KOPT-K1 (cell line): ENCODE results near the gene RAB15.

Experiments
- H3K27ac ChIP-seq: fragments of 200-600 bp; sonication (generic); 2 replicates; pipeline ENCODE4 v1.5.1; 2016; ENCODE audit warnings: antibody characterized with exemption, mild to moderate bottlenecking, low read depth, low read length; ENCODE audit not compliant: poor library complexity, severe bottlenecking
- H3K36me3 ChIP-seq: fragments of 200-600 bp; sonication (generic); 2 replicates; pipeline ENCODE4 v1.5.1; 2017; ENCODE audit warnings: antibody characterized with exemption, mild to moderate bottlenecking, low read length, moderate library complexity; ENCODE audit not compliant: insufficient read depth
- H3K9me3 ChIP-seq: fragments of 200-600 bp; sonication (generic); 2 replicates; pipeline ENCODE4 v1.5.1; 2017; ENCODE audit warnings: antibody characterized with exemption, low read length, mild to moderate bottlenecking; ENCODE audit not compliant: insufficient read depth, poor library complexity, severe bottlenecking

RAB15 gene

DNA sequence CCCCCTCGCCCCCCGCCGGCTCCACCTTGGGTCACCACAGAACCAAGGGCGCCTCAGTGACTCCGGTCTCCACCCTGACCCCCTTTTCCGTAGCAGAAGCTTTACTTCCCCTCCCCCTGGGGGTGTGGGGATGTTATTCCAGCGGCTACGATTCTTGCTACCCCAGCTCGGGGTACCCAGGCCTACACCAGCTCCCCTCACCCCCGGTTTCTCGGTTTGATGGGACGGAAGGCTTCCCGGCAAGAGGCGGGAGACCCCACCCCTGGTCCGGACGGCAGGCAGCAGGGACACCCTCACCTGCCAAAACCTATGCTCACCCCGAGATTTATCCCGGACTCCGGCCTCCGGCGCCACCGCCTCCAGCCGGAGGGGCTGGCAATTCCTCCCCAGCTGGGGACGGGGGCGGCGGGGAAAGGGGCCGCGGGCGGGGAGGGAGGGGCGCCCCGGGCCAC lies 619 bp downstream of the RAB15 start:
- H3K27ac ChIP-seq = peak overlapping the region; percentile 53

DNA sequence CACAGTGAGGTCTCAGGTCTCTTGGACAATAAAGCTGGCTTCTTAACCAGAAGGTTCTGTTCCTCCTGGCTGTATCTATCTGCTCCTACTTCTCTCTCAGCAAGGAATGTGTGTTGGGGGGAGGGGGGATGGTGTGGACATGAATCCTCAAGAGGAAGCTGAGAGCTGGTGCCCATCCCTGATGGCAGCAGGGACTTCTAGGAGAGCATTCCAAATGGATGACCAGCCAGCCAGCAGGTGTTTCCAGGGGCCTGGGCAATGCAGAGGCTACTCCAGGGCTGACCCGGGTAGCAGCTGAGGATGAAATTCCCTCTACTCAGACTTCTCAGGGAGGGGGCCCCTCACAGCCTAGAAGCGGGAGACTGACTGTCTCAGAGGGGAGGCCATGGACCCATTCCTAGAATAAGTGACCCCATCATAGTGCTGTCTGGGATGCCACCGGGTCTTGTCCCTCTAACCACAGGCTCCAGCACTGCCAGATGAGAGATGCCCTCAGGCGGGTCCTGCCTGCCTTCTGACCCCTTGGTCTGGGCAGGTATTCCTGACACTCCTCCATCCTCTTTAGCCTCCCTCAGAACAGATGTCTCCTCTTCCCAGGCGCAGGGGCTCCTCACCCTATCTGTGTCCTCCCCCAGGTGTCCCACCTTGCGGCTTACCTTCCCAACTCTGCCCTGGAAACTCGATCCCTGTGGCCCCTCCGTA lies 1.2 kb downstream of the RAB15 start:
- H3K9me3 ChIP-seq = no peaks in the 10 kb centered on the region
- no peak overlapping the region for H3K27ac ChIP-seq
- no peaks in the 10 kb centered on the region for H3K36me3 ChIP-seq

More for the DNA sequence above, 619 bp downstream of the RAB15 start:
- Histone ChIP-seq H3K9me3 (no peaks in the 10 kb centered on the region), H3K36me3 (no peaks in the 10 kb centered on the region)

DNA sequence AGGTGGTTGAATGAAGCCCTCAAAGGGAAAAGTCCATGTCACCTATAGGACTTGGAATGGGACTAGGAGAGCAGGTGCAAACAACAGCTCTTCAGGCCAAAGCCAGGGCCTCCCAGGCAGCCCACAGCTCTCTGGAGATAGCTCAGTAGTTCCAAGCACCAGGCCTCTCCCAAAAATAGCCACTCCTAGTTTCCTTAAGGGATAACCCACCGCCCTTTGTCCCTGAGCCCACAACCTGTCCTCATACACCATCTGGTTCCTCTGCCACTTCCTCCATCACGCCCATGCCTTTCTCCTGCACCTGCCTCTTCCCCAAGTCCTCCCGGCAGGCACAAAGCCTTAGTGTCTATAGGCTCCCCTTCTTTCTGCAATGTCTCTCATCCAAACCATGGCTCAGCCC lies 2.1 kb downstream of the RAB15 start:
- Histone ChIP-seq H3K36me3 (no peaks in the 10 kb centered on the region), H3K9me3 (no peaks in the 10 kb centered on the region), H3K27ac (no peak overlapping the region)

DNA sequence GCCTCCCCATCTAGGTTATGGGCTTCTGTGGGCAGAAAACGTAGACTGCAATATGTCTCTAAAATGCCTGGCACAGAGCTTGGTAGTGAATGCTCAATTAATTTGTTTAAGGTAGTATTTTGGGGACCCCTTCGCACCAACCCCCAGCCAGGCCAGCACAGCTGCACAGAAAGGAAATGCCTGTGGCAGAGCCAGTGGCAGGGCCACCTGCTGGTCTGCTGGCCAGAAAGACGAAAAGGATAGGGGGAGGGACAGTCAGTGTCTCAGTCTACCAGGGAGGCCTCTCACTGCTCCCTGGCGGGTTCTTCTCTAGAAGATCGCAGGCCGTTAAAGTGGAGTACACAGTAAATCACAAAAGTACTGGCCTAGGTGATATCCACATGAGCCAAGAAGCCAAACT lies 3.5 kb downstream of the RAB15 start:
- Histone ChIP-seq H3K9me3 (no peaks in the 10 kb centered on the region), H3K36me3 (no peaks in the 10 kb centered on the region), H3K27ac (no peak overlapping the region)

DNA sequence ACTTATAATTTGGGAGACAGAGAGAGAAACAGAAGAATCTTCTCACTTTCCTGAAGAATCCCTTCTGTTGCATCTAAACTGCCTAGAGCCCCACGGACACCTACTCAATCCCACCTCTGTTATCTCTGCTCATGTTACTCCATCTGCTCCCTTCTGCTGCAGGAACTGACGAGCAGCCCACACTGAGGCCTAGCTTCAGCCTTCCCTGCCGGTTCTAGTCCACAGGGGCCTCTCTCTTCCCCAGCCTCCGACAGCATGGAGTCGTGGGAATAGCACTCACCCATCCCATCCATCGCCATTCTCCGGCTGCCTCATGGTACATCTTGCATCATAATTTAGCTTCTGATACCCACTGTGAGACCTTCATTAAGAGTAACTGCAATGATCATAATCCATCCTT lies 4.0 kb downstream of the RAB15 start:
- Histone ChIP-seq H3K36me3 (no peaks in the 10 kb centered on the region), H3K9me3 (no peaks in the 10 kb centered on the region), H3K27ac (no peak overlapping the region)

DNA sequence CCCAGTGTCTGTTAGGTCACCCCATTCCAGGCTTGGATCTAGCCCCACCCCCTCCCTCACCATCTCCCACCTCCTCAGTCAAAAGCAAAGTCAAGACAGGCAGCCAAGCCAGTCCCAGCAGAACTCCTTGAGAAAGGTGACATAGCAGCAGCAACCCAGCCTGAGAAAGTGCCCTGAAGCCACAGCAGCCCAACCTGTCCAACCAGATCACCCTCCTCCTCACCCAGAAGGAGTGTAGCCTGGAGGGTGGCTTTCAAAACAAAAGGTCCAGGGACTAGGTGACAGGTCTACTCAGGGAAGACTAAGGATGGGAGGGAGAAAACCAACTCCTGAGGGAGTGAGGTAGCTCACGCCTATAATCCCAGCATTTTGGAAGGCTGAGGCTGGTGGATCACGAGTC lies 5.2 kb downstream of the RAB15 start:
- Histone ChIP-seq H3K36me3 (no peaks in the 10 kb centered on the region), H3K27ac (no peak overlapping the region), H3K9me3 (no peaks in the 10 kb centered on the region)

DNA sequence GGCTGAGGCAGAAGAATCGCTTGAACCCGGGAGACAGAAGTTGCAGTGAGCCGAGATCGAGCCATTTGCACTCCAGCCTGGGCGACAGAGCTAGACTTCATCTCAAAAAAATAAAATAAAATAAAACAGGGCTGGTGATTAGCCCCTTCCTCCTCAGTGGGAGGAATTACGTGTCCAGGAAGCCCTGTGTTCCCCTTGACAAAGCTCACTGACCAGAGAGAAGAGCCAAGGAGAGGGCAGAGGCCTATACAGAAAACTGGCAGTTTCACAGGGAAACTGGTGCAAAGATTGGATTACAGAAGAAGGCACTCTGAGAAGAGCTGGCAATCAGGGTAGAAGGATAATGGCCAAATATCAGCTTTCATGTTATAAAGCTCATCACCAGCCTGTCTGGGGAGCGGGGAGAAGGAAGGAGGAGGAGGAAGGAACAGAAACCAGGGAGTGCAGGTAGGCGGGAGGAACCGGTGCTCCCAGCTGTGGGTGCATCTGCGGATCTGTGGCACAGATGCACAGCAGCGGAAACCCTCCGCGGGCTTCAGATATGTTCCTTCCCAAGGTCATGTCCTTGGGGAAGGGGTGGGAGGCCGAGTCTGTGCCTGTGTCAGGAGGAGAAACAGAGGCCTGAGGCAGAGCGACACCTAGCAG lies 6.7 kb downstream of the RAB15 start:
- Histone ChIP-seq H3K27ac (no peak overlapping the region), H3K36me3 (no peaks in the 10 kb centered on the region), H3K9me3 (no peaks in the 10 kb centered on the region)

DNA sequence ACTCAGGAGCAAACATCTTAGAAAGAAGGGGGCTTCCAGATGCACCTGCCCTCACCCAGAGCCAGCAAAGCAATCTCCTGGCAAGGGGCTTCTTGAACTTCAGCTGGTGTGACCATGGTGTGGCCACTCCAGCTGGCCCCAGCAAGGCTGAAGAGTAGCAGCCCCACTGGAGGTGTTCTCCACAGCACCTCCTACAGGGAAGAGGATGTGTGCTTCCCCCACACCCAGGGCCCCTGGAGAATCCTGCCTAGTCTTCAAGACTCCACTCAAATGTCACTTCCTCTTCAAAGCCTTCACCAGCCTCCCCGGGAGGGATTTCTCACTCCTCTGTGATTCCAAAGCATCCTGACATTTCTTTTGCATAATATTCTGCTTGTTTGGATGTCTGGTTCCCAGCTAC lies 8.5 kb downstream of the RAB15 start:
- Histone ChIP-seq H3K27ac (no peak overlapping the region), H3K9me3 (no peaks in the 10 kb centered on the region), H3K36me3 (0 out of 2 replicates have a peak, but pooled peaks cover 6% of the 10 kb centered on the region)

DNA sequence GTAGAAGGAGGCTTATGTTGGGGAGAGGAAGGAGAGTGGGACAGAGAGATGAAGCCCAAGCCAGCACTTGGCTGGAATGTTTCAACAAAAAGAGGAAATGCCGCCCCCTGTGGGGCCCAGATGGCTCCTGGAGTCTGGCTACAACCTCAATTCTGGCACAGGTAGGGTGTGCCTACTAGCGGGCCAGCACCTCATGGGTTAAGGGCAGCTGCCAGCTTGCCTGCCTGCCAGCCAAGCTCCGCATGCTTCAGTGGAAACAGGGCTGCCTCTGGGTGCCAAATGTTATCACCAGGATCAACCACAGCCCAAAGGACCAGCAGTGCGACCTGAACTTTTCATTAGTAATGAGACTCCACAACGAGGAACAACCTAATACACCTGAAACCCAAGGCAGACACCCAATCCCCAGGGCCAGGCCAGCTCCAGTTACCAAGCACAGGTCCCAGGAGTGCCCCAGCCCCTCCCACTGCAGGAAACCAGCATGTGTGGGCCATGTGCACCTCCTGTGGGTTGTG lies 11.3 kb downstream of the RAB15 start:
- H3K27ac ChIP-seq = no peak overlapping the region

DNA sequence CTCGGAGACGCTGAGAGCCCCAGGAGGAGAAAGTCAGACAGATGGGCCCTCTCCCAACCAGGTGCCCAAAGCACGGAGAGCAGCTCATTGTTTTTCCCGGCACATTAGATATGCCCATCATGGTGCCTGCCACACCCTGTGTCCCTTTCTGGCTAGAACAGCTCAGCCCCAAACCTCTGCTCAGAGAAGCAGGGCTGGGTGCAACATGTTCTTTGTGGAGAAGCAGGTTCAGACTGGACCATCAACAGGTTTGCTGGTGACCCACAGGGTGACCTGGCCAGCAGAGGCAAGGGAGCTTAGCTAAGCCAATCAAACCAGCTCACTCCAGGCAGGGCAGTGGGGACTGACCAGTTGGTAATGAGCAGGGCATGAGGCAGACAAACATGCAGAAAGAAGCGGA lies 13.4 kb downstream of the RAB15 start:
- H3K9me3 ChIP-seq = no peaks in the 10 kb centered on the region
- no peak overlapping the region for H3K27ac ChIP-seq
- peaks cover 32% of the 10 kb centered on the region; the same call in 1 of the 2 replicates for H3K36me3 ChIP-seq

More for the DNA sequence above, 11.3 kb downstream of the RAB15 start:
- Histone ChIP-seq H3K36me3 (peaks cover 22% of the 10 kb centered on the region; the same call in 1 of the 2 replicates), H3K9me3 (no peaks in the 10 kb centered on the region)

DNA sequence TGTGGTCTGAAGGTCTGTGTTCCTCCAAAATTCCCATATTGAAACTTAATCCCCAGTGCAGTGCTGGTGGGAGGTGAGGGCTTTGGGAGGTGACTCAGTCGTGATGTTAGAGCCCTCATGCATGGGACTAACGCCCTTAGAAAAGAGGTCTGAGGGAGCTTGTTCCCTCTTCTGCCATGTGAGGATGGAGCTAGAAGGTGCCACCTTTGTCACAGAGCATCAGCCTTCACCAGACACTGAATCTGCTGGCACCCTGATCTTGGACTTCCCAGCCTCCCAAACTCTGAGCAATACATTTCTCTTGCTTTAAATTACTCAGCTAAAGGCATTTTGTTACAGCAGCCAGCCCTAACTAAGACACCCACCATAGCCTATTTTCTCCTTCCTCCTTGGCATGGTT lies 13.9 kb downstream of the RAB15 start:
- no peak overlapping the region for H3K27ac ChIP-seq

DNA sequence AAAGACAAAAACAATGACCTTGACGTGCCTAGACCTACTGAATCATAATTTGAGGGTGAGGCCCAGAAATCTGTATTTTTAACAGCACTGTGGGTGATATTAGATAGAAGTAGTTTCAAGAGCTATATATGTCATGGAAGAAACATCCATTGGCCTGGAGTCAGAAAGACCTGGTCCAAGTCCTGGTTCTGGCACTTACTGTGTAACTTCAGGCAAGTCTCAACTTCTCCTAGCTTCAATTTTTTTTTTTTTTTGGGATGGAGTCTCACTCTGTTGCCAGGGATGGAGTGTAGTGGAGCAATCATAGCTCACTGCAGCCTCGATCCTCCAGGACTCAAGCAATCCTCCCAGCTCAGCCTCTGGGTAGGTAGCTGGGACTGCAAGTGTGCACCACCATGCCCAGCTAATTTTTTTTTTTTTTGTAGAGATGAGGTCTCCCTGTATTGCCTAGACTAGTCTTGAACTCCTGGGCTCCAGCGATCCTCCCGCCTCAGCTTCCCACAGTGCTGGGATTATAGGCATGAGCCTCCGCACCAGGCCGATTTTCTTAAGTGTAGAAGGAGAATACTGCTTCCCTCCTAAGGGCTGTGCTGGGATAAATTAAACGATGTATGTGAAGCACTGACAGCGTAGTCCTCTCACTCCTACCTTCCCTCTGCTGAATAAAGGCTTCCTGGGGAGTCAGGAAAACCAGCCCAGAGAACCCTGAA lies 15.3 kb downstream of the RAB15 start:
- no peak overlapping the region for H3K27ac ChIP-seq
- H3K9me3 ChIP-seq = no peaks in the 10 kb centered on the region
- peaks cover 45% of the 10 kb centered on the region; the same call in 1 of the 2 replicates for H3K36me3 ChIP-seq

More for the DNA sequence above, 13.9 kb downstream of the RAB15 start:
- peaks cover 38% of the 10 kb centered on the region; the same call in 1 of the 2 replicates for H3K36me3 ChIP-seq
- H3K9me3 ChIP-seq = no peaks in the 10 kb centered on the region

DNA sequence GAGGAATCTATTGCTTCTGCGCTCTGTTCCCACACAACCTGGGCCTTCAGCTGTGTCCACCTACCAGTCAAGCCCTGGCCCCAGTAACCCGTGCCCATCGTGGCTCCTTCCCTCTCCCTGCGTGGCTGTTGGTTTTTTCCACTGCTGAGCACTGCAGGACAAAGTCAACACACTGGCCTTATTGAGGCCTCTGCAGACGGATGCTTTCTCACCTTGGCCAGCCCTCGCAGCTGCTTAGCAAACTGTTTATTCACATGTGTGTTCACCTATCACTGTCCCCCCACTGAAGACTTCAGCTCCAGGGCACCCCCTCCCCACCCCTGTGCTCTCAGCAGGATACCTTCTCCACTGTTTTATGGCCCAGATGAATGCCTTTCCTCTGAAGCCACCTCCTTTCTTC lies 16.8 kb downstream of the RAB15 start:
- H3K27ac ChIP-seq = no peak overlapping the region
- H3K36me3 ChIP-seq = peaks cover 60% of the 10 kb centered on the region
- no peaks in the 10 kb centered on the region for H3K9me3 ChIP-seq

DNA sequence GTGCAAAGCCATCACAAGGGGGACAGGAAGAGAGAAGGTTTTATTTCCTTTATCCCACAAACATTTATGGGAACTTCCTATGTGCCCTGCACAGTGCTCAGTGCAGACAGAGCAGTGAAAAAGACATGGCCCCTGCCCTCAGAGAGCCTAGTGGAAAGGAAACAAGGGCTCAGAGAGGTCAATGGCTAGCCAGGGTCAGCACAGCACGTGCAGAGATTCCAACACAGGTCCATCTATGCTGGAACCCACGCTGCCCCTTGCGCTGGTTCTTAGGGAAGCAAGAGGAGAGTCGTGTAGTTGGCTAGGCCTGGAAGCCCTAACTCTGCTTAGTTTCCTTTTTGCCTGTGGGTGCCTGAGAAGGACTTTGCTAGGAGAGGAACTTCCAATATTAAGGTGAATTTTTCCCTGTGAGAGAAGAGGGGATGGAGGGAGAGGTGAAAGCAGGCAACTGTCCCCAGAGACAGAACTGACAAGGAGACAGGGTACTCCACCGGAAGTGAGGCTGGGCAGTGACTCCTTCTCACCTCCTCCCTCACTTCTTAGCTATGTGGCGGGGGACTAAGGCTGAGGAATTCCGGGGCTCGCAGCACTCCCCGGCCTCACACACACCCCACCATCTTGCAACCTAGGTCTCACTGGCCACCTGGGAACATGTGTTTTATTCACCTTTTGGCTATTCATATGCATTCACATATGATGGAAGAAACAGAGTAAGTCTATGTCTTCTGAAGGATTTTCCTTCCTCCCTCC lies 17.5 kb downstream of the RAB15 start:
- H3K27ac ChIP-seq = no peak overlapping the region
- H3K36me3 ChIP-seq = peaks cover 67% of the 10 kb centered on the region
- H3K9me3 ChIP-seq = no peaks in the 10 kb centered on the region

DNA sequence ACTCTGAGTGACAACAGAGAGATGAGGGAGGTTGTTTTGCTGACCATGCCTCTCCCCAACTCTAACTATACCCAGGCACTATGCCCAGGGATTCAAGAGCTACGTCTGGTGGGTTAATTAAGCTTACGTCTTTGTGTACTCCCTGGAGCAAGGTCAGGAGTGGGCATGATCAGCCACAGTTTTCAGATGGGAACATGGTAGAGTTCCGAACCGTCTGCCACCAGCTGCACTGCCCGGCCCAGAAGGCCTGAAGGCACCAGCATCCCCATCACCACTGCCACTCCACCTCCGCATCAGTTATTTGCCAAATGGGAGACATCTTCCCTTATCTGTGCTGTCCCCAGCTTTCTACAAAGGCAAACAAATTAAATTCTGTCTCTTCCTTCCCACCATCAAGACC lies 18.5 kb downstream of the RAB15 start:
- no peaks in the 10 kb centered on the region for H3K9me3 ChIP-seq
- H3K36me3 ChIP-seq = peaks cover 67% of the 10 kb centered on the region
- no peak overlapping the region for H3K27ac ChIP-seq
